ENCODE measurements around the gene TEC.
A peak's percentile ranks its signal among the peaks of the same experiment; 100 is the strongest.

TEC gene

DNA sequence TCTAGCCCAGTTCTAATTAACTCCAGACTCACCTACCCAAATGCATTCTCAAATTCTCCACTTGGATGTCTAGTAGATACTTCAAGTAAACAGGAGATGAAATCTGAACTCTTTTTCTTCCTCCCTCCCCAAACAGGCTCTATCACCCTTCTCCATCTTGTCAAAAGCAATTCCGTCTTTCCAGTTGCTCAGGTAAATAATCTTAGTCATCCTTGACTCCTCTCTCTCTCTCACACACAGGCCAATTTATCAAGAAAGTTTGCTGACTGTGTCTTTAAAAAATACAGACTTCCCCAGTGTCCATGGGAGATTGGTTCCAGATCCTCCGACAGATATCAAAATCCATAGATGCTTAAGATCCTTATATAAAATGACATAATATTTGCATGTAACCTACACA is 148.5 kb downstream of the TEC start:
- no peak for DNase-seq
- ATAC-seq: no peak

DNA sequence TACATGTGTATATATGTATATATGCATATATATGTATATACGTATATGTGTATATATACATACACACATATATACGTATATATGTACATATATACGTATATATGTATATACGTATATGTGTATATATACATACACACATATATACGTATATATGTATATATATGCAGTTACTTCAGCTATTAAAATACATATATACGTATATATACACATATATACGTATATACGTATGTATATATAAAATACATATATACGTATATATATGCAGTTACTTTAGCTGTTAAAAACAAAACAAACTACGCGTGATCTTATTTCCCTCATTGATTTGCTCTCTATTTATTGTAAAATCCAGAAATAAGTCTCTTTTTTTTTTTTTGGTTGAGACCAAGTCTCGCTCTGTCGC is 149.5 kb downstream of the TEC start:
- DNase-seq (no peak), ATAC-seq (no peak)

DNA sequence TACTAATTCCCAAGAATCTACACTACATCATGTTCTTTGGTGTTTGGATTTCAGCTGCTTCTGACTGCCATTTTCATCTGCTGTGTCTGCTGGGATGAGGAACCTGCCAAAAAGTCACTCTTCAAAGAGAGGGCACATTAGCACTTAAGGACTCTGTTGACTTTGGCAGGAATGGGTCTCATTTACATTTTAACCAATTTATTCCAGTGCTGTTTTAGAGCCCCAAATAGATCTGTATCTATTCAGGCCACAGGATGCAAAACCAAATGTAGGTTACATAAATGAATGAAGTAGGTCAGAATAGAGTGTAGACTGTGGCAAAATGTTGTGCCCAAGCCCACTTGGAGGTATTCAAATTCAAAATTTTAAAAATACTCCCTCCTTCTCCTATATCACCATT is 150.0 kb downstream of the TEC start:
- ATAC-seq (no peak), DNase-seq (no peak)

DNA sequence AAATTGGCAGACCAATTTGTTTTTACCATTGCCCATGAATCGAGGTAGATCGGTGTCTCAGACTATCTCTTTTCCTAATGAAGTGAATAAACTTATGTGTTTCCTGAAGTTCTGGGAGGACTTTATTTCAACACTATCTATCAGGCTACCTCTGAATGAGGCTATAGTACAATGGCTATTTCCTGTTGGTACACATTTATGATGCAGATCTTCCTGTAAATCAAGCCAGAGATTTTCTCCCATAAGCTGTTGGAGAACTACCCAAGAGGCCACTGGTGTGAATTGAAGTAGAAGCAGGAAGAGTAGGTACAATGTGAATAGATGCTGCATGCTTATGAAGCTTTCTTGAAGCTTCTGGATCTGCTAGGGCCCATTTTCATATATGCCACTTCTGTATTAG is 151.6 kb downstream of the TEC start:
- DNase-seq (no peak), ATAC-seq (no peak)

DNA sequence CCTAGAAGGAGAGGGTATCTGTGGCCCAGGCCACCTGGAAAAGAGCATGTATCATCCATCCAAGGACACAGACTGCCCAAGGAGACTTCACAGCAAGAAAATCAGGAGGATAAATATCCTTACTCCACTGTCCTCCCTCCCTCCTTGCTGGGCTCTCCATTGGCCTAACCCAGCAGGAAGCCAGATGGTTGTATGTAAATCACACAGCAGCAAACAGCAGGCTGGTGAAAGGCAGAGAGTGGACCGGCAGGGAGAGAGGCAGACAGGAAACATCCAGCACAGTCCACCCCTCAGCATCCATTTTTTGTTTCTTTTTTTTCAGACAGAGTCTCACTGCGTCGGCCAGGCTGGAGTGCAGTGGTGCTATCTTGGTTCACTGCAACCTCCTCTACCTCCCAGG is 153.1 kb downstream of the TEC start:
- DNase-seq (no peak), ATAC-seq (no peak)

DNA sequence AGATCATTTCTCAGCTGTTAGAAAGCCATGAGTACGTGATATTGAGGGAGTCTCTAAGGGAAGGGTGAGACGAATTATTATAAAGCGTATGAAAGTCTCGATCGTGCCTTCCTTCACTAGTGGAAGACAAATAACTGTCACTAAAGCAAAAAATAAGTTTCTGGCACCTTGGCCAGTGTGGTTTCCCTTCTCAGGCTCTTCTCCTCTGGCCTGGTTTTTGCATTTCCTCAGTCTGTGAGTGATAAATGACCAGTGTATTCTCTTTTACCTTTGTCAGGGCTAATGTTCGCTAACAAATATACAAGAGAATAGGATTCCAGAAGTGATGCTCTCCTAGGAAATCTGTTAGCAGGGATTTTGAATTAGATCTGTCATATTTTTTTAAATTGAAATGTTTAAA is 155.2 kb downstream of the TEC start:
- ATAC-seq: no peak
- DNase-seq: no peak

DNA sequence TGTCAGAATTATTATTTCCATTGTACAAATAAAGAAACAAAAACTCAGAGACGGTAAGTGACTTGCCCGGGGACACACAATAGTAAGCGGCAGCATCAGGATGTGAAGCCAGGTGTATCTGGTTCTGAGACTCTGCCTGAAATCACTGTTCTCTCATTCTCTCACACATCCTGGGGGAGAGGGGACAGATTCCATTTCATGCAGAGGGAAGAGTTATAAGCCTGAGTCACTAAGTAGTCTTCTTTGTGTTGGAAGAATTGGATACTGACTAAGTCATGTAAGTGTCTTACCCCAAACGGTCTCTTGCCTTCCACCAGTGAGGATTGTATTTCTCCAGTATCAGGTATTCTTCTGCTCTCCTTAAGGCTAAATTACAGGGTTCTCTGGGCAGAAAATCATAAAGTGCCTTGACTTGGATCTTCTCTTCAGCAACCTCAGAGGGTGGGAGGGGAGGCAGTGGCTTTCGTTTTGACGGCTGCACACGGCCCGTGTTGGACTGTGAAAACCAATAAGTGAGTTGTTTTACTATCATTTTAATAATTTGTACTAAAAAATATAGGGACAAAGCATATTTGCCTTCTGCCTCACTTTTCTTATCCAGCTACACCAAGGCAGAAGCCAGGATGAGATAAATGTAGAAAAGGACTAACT is 157.5 kb downstream of the TEC start:
- DNase-seq: no peak

DNA sequence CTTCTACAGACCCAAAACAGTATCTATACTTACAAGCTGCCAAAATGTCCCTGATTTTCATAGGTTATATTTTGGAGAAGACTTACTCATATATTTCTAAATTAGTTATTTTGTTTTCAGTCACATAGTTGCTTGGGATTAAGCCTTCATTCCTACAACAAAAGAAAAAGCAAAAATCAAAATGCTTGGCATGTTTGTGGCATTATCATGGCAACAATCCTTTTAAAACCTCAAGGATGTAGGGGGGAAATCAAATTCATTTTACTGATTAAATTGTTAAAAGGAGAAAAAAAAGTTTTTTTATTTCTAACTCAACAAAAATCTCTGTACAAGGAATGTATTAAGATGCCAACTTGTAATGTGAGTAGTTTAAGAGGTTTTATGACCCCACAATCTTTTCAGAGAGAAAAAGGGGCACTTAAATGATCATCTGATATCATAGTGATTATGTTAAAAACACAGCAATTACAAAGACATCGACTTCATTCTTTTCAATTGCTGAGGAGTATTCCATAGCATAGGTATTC is 159.1 kb downstream of the TEC start:
- DNase-seq: no peak
- ATAC-seq: no peak

More for the DNA sequence above, 157.5 kb downstream of the TEC start:
- peak; percentile 34 for ATAC-seq

DNA sequence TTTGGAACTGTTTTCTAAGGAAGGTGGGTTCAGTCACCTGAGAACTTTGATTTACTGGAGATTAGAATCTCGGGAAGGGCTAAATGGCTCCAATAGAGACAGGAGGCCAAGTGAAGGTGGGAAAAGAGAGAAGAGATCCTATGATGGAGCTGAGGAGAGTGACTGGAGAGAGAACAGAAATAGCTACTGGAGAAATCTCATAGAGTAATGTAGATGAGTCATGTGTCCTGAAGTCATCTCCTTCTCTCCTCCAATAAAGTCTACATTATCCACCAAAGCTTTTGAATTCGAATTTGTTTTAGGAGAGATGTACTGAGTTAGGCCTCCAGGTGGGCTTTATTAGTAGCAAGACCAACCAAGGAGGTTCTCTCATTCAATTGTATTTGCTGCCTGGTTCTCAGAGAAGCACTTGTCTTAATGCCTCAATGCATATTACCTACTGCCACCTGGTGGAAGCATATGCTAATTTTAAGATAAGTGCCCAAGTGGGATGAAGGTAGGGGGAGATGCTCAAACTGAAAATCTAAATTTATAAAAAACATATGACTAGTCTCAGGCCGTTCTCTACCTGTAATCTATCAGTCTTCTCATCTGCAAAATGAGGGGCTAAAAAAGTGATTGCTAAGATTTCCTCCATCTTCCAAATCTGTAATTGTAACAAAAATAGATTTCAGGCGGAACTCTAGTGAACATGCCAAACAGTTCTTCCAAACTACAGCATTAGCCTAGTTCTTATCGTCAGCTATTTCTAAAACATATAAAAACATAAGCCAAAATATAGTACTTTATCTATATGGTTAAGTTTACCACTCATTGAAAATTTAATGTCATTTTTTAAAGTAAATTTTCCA is 160.0 kb downstream of the TEC start:
- ATAC-seq: peak; percentile 77
- DNase-seq: no peak

DNA sequence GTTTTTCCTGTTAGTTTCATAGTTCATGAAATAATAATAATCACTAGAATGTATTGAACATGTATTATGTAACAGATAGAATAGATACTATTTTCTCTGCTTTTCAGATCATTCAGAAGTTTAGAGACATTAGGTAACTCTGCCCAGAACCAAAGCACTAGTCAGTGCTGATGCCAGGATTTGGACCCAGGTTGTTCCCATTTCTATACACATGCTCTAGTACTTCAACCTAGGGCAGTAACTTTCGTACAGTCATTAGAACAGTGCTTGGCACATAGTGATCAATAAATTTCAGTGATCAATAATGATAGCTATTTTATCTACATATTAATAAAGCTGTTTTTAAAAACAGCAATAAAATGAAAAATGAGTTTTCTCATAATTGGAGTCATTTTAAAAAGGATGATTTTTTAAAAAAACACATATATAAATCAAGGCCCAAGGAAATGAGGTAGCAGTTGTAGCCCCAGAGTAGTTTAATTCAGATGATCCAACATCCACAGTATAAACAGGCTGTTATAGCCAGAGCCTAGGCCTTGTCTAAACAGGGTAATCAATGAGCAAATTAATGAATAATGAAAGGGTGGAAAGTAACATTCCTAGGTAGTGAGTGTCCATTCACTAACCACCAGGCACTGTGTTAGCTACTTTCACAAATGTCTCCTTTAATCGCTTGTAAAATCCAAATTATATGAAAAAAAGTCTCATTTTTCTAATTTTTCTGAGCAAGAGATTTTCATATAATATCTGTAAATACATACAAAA is 161.1 kb downstream of the TEC start:
- DNase-seq (no peak), ATAC-seq (no peak)

DNA sequence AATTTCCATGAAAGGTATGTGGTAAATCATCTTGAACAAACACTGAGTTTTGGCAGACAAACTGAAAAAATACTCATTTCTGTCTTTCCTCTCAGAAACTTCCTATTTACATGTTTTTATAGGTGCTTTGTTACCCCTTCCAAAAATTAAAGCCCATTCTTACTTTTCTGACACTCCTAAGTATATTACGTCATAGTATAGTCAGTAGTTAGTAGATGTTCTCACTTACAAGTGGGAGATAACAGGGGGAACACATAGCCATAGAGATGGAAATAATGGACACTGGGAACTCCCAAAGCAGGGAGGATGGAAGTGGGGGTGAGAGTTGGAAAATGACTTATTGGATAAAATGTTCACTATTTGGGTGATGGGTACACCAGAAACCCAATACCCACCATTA is 164.4 kb downstream of the TEC start:
- no peak for ATAC-seq
- DNase-seq: no peak

DNA sequence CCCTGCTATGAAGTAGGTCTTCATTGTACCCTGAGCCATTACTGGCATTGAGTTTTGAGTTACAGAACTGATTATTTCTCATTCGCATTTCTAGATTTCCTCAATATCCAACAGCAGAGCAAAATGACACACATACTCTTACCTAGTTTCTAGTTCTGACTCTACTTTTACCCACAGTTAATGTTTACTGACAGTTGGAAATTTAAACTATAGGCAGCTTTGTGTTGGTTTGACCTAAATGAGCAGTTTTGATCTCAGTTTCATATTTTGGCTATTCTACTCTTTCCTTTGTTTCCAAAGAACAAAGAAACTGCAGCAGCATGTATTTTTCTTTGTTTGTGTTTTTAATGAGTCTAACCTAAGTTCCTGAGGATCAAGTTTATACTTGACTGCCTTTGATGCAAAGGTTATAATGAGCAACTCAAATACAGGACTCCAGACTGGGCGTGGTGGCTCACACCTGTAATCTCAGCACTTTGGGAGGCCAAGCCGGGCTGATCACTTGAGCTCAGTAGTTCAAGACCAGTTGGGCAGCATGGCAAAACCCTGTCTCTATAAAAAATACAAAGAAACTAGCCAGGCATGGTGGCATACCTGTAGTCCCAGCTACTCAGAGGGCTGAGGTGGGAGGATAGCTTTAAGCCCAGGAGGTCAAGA is 166.0 kb downstream of the TEC start:
- ATAC-seq (peak; percentile 86), DNase-seq (no peak)

DNA sequence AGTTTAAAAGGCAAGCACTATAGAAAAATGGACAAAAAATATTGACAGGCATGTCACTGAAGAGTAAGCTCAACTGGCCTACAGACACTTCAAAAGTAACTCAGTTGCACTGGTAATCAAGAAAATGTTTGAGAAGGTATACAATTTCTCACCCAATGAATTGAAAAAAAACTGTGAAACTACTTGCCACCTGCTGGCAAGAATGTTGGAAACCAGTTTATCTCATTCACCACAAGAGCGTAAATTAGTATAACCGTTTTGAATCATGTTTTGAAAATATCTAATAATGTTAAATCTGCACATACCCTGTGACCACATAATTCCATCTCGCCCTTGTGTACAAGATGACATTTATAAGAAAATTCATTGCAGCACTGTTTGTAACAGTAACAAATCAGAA is 167.3 kb downstream of the TEC start:
- no peak for ATAC-seq

DNA sequence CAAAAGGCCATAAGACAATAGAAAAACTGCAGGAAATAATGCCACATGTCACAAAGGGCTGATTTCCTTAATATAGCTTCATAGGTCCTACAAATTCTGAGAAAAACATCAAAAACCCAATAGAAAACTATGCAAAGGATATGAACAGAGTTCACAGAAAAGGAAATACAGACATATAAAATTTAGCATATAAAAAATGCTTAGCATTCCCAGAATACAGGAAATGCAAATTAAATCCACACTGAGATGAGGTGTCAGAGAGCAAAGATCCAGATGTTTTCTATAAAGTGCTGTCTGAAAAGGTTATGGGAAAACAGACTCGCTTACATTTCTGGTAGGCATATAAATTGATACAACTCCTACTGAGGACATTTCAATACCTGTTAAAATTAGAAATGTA is 169.4 kb downstream of the TEC start:
- no peak for DNase-seq

More for the DNA sequence above, 167.3 kb downstream of the TEC start:
- no peak for DNase-seq

DNA sequence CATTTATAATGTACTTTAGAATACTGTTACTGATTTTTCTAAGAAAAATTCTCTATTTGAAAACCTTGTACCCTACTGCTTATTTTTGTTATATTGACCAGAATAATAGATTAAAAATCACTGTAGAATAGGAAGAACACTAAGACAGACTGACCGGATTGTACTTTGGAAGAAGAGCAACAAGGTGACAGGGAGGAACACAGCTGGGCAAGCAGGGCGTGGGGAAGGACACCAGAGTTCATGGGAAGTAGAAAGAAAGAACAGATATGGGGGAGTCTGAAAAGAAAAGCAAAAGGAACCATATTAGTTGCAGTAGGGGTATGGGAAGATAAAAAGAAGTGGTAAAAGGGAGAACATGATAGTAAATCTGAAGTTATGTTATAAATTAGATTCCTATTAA is 174.2 kb downstream of the TEC start:
- no peak for DNase-seq

More for the DNA sequence above, 169.4 kb downstream of the TEC start:
- no peak for ATAC-seq

DNA sequence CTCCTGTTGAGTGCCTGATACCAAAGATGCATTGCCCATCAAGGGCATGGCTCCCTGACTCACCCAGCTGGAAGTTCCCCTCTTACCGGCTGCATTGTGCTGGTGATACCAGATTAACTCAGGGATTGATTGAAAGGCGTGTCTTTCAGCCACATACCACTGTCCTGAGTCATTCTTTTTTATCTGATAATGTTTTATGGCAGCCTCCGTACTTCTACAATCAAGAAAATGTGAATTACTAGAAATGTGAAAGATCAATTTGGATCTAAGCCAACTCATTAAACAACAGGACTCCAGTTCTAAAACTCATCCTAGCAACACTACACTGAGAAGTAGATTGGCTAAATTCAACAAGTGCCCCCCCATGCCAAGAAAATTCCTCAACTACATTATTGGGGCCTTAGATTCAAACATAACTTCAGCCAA is 175.6 kb downstream of the TEC start:
- DNase-seq (peak; percentile 52), ATAC-seq (peak; percentile 100)

More for the DNA sequence above, 174.2 kb downstream of the TEC start:
- no peak for ATAC-seq

DNA sequence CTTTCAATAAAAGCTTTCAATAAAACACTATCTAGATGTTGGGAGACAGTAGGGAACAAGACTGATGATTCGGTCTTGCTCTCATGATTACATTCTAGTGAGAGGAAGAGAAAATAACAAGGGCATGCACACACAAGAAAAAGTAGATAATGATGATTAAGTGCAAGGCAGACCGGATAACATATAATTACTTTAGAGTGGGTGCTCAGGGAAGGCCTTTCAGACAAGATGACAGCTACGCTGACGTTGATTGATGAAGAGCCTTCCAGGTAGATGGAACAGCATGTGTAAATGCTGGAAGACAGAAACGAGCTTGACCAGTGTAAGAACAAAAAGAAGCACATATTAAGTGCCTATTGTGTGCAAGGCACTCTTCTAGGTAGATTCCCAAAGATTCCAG is 179.0 kb downstream of the TEC start:
- ATAC-seq: no peak
- DNase-seq: no peak

DNA sequence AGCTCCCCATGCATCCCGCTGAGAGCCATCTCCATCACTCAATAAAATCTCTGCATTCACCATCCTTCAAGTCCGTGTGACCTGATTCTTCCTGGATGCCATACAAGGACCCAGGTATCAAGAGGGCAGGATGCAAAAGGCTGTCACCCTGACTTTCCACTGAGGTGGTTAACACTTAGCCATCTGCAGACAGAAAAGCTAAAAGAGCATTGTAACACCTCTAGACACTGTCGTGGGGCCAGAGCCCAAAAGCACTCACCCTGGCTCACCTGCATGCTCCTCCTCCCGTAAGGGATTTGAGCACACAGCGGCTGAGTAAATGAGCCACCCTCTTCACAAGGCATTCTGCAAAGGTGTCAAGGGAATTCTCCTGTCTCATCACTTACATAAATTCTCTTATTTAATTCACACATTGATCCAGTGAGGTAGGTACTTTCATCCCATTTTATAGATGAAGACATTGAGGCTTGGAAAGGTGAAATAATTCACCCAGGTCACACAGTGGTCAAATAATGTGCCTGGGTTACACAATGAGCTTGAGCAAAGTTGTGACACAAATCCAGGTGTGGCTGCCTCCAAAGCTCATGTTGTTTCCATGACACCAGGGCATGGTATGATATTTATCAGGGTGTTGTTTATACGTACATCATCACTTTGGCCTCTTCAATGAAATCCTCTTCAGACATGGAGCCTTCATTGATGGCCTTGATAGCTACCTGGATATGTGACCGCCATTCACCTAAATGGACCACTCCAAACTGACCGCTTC is 183.6 kb downstream of the TEC start:
- DNase-seq: no peak

More for the DNA sequence above, 183.6 kb downstream of the TEC start:
- peak; percentile 60 for ATAC-seq
